Stimulated activated CD4-positive, alpha-beta T cell treated with anti-CD3 and anti-CD28 coated beads, Interleukin-12 subunit alpha, Interleukin-12 subunit beta, amount 100 ng/mL, for 4 hours (primary cell): Measurements from ENCODE around the gene ARHGAP8.

Source experiments
- DNase-seq: peaks from one replicate; pipeline ENCODE4 v3.0.0-alpha.2; 2020

ARHGAP8 gene

DNA sequence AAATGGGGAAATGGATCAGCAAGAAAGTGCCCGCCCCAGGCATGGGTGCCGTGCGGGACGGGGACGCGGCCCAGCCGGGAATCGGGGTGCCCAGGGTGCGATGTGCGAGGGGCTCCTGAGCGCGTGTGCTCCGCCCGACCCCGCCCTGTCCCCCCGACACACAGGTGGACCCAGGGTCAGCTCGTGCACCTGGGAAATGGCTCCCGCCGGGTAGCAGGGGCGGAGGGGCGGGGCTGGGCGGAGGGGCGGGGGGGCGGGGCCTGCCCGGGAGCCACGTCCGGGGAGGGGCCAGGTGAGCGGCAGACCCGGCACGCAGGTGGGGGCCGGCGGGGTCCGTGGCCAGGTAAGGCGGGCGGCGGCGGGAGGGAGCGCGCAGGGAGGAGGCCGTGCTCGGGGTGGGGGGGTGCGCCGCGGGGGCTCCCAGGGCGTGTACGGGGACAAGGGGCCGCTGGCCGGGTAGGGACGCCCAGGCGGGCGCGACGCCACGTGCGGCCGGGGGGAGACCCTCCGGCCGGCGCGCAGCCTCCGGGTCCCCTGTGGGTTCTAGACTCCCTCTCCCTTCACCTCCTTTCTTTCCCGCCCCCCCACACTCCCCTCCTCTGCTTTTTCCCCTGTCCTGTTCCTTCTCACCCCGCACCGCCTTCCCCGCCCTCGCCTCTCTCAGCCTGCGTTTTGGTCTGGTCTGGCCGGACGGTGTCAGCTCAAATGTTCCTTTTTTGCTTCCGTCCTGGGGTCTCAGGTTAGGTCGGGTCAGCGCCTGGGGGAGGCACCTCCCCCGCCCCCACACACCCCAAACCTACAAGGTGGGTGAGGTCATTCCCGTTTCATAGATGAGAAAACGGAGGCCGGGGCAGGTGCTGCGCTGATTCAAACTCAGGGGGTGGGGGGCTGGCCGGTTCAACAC lies at the start of gene ARHGAP8:
Gene ARHGAP8 (plus strand): TSS at position 291 of the 904 bp plus-strand sequence. CDS start 33,953 bp downstream, outside the sequence.
- no peak for DNase-seq

DNA sequence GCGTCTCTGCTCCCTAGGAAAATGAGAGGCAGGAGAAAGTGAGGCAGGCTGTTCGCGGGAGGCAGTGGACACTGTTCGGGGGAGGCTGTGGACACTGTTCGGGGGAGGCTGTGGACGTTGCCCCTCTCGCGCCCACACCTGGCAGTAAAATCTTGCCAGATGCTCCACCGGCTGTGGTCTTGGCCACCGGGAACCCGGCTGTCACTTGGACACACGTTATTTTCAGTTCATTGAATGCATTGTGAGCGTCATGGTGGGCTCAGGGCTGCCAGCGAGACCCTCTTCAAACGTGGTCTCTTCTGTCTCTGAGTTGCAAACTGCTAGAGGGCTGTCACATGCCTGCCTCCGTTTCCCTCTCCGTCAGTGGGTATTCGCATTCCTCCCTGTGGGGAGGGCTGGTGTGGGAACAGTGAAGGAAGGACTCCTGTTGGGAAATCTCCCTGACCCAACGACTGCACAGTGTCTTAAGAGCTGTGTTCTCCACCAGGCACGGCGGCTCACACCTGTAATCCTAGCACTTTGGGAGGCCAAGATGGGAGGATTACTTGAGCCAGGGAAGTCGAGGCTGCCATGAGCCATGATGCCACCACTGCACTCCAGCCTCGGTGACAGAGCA lies 49.0 kb upstream of the ARHGAP8 start:
- no peak for DNase-seq

- DNase-seq, result no peak
Observed at GRCh38 chr22:44704159-44705021, 48.0 kb upstream of the ARHGAP8 start.

DNA sequence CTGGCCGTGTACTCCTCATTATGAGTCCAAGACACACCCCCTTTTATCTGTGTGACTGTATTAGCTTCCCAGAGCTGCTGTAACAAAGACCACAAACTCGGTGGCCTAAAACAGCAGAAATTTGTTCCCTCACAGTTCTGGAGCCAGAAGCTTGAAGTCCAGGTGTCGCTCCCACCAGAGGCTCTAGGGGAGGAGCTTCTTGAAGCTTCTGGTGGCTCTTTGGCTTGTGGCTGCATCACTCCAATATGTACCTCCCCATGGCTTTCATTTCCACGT lies 47.4 kb upstream of the ARHGAP8 start:
- DNase-seq, result no peak

DNA sequence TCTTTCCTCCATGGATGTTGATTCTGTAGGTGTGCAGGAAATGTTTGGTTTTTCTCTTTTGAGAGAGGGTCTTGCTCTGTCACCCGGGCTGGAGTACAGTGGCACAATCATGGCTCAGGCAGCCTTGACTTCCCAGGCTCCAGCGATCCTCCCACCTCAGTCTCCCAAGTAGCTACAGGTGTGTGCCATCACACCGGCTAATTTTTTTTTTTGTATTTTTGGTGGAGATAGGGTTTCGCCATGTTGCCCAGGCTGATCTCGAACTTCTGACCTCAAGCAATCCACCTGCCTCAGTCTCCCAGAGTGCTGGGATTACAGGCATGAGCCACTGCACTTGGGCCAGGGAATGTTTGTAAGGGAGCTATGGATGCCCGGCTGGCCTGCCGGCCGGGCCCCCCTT lies 45.9 kb upstream of the ARHGAP8 start:
- no peak for DNase-seq

DNA sequence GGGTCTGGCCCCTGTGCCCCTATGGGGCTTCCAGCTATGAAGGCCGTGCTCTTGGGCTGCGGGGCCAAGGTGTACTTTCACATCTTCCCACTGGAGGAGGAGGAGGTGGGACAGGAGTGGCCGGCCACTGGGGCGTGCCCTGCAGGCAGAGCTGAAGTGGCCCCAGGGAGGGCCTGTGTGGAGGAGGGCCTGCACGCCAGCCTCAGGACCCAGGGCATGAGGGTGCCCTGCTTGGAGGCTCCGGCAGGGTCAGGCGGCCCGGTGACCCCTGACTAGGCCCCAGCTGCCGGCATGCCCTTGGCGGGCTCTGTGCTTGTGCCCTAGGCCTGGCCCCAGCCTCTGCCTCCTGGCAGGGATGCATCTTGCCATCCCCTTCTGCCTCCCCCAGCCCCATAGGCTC lies 45.2 kb upstream of the ARHGAP8 start:
- no peak for DNase-seq

DNA sequence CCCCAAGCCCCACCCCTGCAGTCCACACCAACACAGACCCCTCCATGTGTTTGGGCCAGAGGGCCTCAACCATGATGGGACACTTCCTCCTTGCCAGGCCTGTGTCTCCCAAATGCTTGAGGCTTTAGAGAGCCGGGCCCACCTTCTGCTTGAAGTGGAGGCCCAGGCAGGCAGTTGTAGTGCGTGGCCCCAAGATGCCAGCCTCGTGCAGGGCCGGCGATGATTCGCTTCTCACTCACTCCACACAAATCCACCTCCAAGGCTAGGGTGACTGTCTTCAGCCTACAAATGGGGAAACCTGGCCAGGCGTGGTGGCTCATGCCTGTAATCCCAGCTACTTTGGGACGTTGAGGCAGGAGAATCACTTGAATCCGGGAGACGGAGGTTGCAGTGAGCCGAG lies 44.6 kb upstream of the ARHGAP8 start:
- no peak for DNase-seq

DNA sequence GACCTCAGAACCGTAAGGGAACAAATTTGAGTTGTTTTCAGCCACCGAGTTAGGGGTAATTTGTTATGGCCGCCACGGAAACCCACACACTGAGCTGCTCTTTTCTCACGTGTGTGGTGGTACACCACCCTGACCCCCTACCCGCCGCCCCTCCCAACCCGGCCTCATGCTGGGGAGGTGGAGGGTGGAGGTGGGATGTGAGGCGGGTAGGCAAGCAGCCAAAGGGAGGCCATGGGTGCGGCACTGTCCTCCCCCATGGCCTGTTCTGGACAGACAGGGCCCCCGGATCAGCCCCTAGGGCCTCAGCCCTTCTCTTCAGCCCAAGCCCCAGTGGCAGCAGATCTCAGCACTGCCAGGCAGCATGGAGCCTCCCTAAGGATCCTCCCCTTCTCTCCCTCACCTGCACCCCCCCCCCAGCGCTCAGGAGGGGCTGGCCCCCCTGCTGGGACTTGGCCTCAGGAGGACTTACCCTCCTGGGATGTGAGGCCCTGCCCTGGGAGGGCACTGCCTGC lies 42.4 kb upstream of the ARHGAP8 start:
- no peak for DNase-seq

DNA sequence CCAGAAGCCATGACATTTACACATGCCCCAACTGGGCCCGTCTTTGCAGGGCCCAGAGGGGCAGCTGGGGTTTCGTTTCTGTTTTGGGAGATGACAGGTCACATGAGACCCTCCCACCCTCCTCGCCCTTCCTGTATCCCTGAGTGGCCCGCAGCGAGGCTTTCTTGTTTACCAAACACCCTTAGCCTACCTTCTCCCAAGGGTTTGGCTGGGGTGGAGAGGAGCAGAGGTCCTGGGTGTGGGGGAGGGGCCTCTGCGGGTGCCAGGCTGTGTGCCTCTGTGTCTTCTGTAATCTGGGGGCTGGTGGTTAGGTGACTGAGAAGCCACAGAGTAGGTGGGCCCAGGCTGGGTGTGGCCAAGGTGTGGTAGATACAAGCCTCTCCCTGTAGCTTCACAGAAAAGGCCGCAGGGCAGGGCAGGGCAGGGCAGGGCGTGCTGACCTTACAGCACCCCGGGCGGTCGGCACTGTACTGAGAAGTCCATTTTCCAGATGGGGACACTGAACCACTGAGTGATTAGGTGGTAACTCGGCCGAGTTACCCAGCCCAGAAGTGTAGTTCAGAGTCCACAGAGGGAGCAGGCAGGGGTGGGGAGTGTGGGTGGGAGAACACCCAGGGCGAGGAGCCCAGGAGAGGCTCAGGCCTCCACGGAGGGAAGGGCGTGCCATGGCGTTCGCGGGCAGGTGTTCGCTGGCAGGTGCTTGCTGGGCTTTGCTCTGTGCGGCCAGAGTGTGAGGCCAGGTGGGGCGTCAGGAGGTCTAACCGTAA lies 41.7 kb upstream of the ARHGAP8 start:
- no peak for DNase-seq

DNA sequence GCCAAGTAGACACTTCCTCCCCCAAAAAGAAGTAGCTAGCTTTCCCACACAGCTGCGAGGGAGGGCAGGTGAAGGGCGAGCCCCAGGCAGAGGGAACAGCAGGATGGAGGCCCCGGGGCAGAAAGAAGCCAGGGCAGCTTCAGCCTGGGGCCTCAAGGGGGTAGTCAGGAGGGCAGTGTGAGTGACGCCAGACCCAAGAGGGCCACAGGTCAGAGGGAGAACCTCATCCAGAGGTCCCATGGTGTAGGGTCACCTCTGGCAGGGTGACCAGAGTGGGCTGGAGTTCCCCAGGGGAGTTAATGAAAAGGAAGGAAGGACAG lies 41.2 kb upstream of the ARHGAP8 start:
- no peak for DNase-seq

DNA sequence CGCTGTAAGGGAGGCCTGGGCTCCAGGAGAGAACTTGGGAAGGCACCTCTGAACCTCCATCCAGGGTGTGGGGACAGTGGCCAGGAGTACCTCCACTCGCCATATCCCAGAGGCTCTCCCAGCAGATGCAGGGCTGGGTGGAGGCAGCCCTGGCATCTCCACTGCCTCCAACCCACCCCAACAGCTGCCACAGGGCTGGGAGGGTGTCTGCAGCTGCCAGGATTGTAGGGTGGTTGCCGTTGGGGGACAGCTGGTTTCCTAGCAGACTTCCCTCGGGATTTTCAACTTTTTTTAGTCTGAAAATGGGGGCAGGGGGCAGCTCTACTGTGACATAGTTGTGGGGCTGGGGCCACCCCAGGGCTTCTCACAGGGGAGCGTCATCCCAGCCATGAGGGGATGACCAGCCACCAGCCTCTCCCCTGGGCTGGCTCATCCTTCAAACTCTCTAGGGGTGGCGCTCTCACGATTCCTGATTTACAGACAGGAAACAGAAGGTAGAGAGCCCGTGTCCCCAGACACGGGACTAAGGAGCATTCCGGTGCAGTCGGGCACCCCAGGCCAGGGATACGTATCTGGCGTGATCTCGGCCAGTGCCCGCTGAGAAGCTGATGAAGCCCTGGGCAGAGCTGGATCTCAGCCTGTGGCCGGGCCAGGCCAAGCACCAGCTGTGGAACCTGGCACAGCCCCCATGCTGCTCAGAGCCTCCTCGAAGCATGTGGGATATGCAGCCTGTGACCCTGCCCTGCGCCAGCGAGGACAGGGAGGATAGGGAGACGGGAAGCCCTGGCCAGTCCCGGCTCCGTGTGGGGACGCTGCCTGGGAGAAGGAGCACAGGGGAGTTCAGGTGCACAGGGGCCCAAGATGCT lies 40.5 kb upstream of the ARHGAP8 start:
- no peak for DNase-seq

DNA sequence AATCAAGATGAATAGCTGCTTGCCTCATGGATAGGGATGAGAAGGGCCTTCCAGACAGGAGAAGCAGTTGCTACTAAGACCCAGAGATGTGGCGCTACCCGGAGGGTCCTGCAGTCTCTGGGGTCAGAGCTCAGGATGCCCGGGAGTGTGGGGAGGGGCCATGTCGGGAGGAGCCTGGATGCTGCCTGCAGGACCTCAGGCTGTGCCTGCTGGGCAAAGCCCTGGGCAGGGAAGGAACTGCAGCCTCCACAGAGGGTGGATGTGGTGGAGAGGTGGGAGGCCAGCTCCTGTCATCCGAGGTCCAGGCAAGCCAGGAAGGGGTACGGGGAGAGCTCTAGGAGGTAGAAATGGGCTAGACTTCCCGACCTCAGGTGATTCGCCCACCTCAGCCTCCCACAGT lies 39.4 kb upstream of the ARHGAP8 start:
- DNase-seq, result no peak

- no peak for DNase-seq
Observed at GRCh38 chr22:44714703-44715350, 37.5 kb upstream of the ARHGAP8 start.

DNA sequence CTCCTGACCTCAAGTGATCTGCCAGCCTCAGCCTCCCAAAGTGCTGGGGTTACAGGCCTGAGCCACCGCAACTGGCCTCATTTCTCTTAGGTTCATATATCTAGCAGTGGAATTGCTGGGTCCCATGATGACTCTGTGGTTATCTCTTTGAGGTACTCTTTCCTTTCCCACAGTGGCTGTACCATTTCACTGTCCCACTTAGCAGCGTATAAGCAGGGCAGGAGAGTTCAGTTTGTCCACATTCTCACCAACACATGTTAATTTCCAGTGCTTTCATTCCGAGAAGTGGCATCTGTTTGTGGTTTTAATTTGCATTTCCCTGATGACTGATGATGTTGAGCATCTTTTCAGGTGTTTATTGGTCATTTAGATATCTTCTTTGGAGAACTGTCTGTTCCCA lies 34.0 kb upstream of the ARHGAP8 start:
- DNase-seq, result no peak

GRCh38 chr22:44719586-44720368 lies 32.6 kb upstream of the ARHGAP8 start:
- no peak for DNase-seq

- no peak for DNase-seq
Observed at GRCh38 chr22:44721213-44721612, 31.2 kb upstream of the ARHGAP8 start.

- DNase-seq, result no peak
Observed at GRCh38 chr22:44722611-44723010, 29.8 kb upstream of the ARHGAP8 start.

GRCh38 chr22:44723801-44724200 lies 28.6 kb upstream of the ARHGAP8 start:
- no peak for DNase-seq

DNA sequence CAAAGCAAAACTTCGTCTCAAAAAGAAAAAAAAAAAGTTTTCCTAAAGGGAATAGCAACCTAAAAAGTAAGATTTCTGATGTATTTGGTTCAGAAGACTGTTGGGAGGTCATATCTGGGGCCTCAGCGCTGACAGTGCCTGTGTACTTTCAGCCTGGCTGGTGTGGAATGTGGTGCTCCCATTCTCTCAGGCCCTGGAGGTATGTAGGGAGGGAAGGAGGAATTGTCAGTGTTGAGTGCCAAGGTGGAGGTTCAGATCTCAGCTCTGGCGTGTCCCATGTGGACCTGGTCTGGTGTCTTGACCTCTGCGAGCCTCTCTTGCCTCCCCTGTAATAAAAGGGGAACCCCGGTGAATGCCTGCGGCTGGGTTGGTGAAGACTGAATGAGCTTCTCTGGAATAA lies 28.0 kb upstream of the ARHGAP8 start:
- no peak for DNase-seq

DNA sequence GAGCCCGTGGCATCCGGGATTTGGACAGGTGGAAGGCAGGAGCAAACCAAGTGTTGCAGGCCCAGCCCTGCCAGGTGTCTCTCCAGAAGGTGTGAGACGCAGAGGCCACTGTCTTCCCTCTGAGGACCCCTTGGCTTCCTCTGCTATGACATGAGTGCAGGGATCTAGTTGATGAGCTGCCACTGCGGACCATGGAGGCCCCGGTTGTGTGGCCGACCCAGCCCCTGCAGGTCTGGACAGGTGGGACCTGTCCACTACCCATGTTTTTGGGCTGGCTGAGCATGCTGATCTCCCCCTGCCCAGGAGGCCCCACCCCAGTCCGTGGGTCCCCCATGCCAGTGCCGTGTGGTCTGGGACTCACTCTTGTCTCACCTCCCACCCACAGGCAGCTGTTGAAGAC lies 27.5 kb upstream of the ARHGAP8 start:
- DNase-seq, result no peak

DNA sequence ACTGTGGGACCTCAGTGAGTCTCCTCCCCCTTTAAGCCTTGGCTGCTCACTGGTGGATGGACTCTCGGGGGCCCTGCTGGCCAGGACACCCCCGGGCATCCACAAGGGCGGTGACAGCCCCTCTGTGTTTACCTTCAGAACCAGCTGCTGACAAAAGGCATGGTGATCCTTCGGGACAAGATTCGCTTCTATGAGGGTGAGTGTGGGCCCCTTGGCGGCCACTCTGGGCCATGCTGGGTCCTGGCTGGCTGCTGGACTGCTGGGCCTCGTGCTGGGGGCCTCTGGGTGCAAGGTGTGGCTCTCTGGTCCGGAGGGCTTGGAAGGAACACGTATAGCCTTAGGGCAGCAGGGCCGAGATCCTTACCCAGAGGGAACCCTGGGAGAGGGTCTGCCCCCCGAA lies 25.9 kb upstream of the ARHGAP8 start:
- no peak for DNase-seq
